Activated CD4-positive, alpha-beta T cell treated with anti-CD3 and anti-CD28 coated beads for 24 hours (primary cell): ENCODE results near the gene SH3GL1.

Experiments used
- DNase-seq, 2 donors: peaks; one replicate each; pipeline ENCODE4 v3.0.0-alpha.2; 2020; ENCODE audit warnings: low read depth in 2 of 2

SH3GL1 gene

GRCh38 chr19:4343370-4344307 lies 56.7 kb downstream of the SH3GL1 start, which contains the start of gene MPND:
MPND (plus strand) TSS chr19:4343562; CDS start chr19:4343594, 32 bp downstream.
- DNase-seq, result peak; percentile 91 to 94

GRCh38 chr19:4342615-4343369 lies 57.6 kb downstream of the SH3GL1 start:
- DNase-seq, result peak; percentile 79 to 80

GRCh38 chr19:4342314-4342614 lies 58.1 kb downstream of the SH3GL1 start:
- no peak for DNase-seq

GRCh38 chr19:4338441-4339355 lies 61.6 kb downstream of the SH3GL1 start, which contains the start of gene STAP2:
STAP2 (minus strand) TSS chr19:4338827; CDS start chr19:4338753, 74 bp downstream.
- DNase-seq, result peak in 1 of 2 donors; percentile 24

- DNase-seq, result no peak
Observed at GRCh38 chr19:4337906-4338440, 62.4 kb downstream of the SH3GL1 start.

GRCh38 chr19:4334929-4335570 lies 65.3 kb downstream of the SH3GL1 start:
- no peak for DNase-seq

- no peak for DNase-seq
Observed at GRCh38 chr19:4329858-4330257, 70.5 kb downstream of the SH3GL1 start.

- peak; percentile 27 to 51 for DNase-seq
Observed at GRCh38 chr19:4328991-4329681, 71.2 kb downstream of the SH3GL1 start.

GRCh38 chr19:4328243-4328990 lies 71.9 kb downstream of the SH3GL1 start:
- peak; percentile 96 to 99 for DNase-seq

- DNase-seq, result no peak
Observed at GRCh38 chr19:4327877-4328242, 72.5 kb downstream of the SH3GL1 start.

- peak; percentile 55 to 75 for DNase-seq
Observed at GRCh38 chr19:4327252-4327876, 73.0 kb downstream of the SH3GL1 start.

- no peak for DNase-seq
Observed at GRCh38 chr19:4326837-4327251, 73.5 kb downstream of the SH3GL1 start.

- no peak for DNase-seq
Observed at GRCh38 chr19:4326215-4326836, 74.0 kb downstream of the SH3GL1 start.

- no peak for DNase-seq
Observed at GRCh38 chr19:4324228-4324627, 76.1 kb downstream of the SH3GL1 start.

GRCh38 chr19:4323692-4324091 lies 76.7 kb downstream of the SH3GL1 start:
- DNase-seq, result no peak

- DNase-seq, result no peak
Observed at GRCh38 chr19:4322942-4323665, 77.2 kb downstream of the SH3GL1 start.

- no peak for DNase-seq
Observed at GRCh38 chr19:4320419-4320818, 79.9 kb downstream of the SH3GL1 start.
